Caki2 (cell line): ENCODE measurements around the gene SDCCAG8. TPM values are rescaled to one million over a fixed set of nuclear protein-coding genes. Genes with fewer than 3 reads are reported as not detected.

Experiments
- DNase-seq: peaks from one replicate; pipeline ENCODE4 v3.0.0-alpha.2; 2015; ENCODE audit warnings: low read depth
- in situ Hi-C: cut with HindIII; loops from 2 replicates; pipeline ENCODE4 v1.10.0; 2016; ENCODE audit warnings: low sequenced_read_pairs, low pct_unique_long_range_greater_than_20kb, mixed read lengths
- total RNA-seq: library from RNA; depleted of rRNA; stranded (reverse); fragments of >200 nt; shearing (Covaris generic); gene quantifications from 2 replicates; pipeline ENCODE4 v1.2.3, GENCODE V29; 2014; ENCODE audit warnings: low replicate concordance

Gene SDCCAG8
- total RNA-seq, 1 experiment from 2014 or later, result 14.2 TPM

- DNase-seq, result no peak
- in situ Hi-C loops, result no loop called here
Measured at GRCh38 chr1:243428084-243428483, 172.2 kb downstream of the SDCCAG8 start.

DNA sequence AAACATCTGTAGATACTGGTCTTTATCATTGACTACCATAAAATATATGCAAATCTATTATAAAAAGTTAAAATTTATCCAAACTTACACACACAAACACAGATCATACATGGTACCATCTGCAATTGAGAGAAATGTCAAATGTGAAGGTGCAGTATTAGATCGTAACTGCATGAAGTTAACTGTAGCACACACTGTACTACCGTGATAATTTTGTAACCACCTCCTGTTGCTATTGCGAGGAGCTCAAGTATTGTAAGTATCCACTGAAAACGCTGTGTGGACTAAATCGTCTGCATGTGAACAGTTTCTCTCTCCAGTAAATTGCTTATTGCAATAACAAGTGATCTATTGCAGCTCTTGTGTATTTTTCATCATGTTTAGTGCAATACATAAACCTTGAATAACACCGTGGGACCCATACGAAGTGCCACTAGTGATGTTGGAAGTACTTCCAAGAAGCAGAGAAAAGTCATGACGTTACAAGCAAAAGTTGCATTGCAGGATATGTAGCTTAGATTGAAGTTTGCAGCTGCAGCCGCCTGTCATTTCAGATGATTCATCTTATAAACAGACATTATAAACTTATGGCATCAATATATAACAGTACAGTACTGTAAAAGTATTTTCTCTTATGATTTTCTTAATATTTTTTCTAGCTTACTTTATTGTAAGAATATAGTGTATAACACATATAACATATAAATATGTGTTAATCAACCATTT, 172.9 kb downstream of the SDCCAG8 start:
- DNase-seq, result no peak
- in situ Hi-C loops, result no loop called here

DNA sequence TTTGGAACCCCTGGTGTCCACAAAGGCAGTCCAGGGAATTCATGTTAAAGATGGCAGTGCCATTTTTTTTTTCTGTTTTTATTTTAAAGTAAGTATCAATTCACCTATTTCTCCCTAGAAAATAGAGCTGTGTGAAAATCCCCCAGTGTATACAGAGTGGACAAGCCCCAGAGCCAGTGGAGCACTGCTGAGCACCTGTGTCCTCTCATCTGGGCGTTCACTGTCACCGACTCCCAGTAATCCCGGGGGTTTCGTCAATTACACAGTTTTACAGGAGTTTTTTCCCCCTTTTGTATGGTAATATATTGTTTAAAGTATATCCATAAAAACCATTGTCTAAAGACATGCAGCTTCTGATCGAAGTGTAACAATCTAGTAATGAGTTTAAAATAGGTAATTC, 175.8 kb downstream of the SDCCAG8 start:
- in situ Hi-C loops, result no loop called here

GRCh38 chr1:243432136-243432535, 176.3 kb downstream of the SDCCAG8 start:
- in situ Hi-C loops, result no loop called here

More for the DNA sequence above, 175.8 kb downstream of the SDCCAG8 start:
- no peak for DNase-seq

GRCh38 chr1:243433737-243434370, 178.0 kb downstream of the SDCCAG8 start:
- in situ Hi-C loops, result no loop called here

More at GRCh38 chr1:243432136-243432535, 176.3 kb downstream of the SDCCAG8 start:
- DNase-seq, result no peak

DNA sequence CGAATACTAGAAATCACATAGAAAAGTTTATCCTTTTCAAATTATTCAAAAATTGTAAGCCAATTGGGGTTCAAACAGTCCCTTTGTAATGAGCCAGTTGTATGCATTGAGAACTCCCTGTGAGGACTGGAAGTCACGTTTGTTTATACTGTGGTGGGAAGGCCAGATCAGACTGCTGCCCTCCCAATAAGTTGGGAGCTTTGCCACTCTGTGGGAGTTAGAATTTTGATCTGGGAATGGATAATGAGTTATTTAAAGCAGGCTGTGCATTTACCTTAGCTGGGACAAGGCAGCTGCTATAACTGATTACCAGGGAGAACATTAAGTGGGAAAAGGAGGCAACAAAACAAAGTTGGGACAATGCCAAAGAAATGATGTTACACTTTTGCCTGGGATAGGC, 178.8 kb downstream of the SDCCAG8 start:
- in situ Hi-C loops, result no loop called here
- no peak for DNase-seq

More at GRCh38 chr1:243433737-243434370, 178.0 kb downstream of the SDCCAG8 start:
- no peak for DNase-seq

DNA sequence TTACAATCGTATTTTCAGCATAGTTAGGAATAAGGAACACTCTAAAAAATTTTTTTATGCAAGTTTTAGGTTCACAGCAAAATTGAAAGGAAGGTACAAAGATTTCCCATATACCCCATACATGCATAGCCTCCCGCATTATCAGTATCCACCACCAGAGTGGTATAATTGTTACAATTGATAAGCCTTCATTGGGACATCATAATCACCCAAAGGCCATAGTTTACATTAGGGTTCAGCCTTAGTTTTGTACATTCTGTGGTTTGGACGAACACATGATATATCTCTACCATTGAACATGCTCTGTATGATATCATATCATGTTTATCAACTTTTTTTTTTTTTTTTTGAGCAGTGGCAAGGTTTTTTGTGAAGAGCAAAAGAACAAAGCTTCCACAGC, 180.0 kb downstream of the SDCCAG8 start:
- in situ Hi-C loops, result no loop called here
- no peak for DNase-seq

GRCh38 chr1:243438146-243438545, 182.3 kb downstream of the SDCCAG8 start:
- peak; percentile 1 for DNase-seq
- in situ Hi-C loops, result no loop called here

DNA sequence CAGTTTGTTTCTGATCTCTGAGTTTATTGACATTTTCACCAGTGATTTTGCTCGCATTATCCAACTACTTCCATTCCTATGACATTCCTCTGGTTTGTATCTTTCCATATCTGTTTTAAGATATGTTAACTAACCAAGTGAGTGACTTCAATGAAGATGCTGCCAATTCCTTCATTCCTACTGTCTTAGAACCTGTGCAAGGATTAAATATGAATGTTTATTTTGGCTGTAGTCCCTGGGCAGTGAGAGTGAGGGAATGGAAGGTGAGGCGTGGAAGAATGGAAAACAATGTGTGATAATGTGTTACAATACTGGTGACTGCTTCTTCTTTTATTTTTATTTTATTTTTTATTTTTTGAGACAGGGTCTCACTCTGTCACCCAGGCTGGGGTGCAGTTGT, 183.0 kb downstream of the SDCCAG8 start:
- peak; percentile 53 for DNase-seq
- in situ Hi-C loops, result no loop called here

- in situ Hi-C loops, result no loop called here
- DNase-seq, result no peak
Measured at GRCh38 chr1:243440406-243440805, 184.6 kb downstream of the SDCCAG8 start.

GRCh38 chr1:243441601-243442000, 185.8 kb downstream of the SDCCAG8 start:
- in situ Hi-C loops, result no loop called here
- DNase-seq, result no peak

DNA sequence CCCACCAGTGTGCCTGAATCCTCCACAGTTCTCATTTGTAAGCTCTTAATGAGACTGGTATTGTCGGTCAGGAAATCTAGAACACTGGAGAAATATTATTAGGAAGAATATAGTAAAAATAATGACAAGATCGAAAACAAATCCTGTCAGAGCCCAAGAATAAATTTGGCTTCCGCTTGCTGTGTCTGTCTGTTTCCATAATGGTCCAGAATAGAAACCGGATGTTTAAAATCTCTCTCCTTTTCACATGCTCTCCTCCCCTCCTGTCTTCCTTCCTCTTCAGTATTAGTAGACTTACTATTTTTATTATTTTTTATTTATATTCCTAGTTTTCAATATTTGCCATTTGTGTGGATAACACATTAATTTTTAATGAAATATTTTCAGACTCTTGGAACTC, 187.7 kb downstream of the SDCCAG8 start:
- DNase-seq, result no peak
- in situ Hi-C loops, result no loop called here

DNA sequence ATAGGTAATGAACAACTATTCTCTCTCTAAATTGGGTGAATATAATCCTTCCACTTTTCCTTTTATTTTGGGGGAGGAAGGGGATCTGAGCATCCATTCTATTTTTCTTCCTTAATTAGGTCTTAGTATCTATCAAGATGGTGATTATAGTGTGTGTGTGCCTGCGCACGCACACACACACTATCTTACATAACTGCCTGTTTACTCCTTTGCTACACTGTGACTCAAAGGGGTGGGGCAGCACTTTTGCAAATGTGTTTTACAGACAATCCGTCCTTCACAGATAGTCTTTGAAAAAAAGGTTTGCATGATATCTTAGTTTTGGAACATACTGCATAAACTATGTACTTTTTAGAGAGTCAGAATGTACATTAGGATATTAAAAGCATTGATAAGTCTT, 191.5 kb downstream of the SDCCAG8 start:
- no peak for DNase-seq
- in situ Hi-C loops, result no loop called here

DNA sequence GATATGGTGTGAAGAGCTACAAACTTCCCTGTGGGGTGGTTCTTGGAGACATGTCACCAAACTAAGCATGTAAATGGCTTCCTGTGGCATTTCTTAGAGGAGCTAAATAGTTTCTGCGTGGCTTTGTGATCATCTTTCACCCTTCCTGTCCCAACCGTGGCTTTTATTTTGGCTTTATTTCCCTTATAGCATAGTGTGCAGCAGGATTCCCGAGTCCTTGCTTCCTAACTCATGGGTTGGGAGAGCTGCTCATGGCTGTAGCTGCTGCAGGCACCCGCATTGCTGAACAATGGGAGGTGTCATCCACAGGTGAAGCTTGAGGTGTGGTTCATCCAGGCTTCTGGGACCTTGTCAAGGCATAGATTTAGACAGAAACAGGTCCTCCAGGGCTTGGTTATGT, 192.0 kb downstream of the SDCCAG8 start:
- DNase-seq, result no peak
- in situ Hi-C loops, result no loop called here

- in situ Hi-C loops, result no loop called here
- no peak for DNase-seq
Measured at GRCh38 chr1:243449373-243449772, 193.5 kb downstream of the SDCCAG8 start.

GRCh38 chr1:243452092-243452491, 196.3 kb downstream of the SDCCAG8 start:
- DNase-seq, result no peak
- in situ Hi-C loops, result no loop called here

DNA sequence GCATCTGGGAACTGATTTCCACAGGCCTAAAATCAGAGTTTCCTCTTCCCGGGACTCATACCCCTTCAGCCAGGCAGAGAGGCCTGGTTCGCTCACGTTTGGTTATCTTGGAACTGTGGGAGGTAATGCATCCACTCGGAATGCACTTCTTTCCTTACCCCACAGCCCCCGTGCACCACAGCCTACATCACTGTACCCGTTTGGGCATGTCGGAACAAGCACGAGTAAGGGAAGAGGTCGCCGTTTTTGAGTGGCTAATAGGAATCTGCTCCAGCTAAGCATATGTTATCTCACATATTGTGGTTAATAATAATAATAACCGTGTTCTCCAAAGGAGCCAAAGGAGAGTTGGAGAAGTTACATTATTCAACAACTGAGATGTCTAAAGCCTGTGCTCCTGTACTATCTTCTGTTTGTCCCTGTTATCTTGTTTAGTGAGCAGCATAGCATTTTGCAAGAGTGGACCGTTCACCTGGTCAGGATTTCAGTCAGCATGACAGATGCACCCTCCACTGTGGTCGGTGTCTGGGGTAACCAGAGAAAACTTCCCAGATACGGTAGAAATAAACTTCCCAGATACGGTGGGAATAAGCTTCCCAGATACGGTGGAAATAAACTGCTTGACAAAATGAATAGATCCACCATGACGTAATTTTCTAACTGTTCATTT, 198.6 kb downstream of the SDCCAG8 start:
- no peak for DNase-seq
- in situ Hi-C loops, result no loop called here

DNA sequence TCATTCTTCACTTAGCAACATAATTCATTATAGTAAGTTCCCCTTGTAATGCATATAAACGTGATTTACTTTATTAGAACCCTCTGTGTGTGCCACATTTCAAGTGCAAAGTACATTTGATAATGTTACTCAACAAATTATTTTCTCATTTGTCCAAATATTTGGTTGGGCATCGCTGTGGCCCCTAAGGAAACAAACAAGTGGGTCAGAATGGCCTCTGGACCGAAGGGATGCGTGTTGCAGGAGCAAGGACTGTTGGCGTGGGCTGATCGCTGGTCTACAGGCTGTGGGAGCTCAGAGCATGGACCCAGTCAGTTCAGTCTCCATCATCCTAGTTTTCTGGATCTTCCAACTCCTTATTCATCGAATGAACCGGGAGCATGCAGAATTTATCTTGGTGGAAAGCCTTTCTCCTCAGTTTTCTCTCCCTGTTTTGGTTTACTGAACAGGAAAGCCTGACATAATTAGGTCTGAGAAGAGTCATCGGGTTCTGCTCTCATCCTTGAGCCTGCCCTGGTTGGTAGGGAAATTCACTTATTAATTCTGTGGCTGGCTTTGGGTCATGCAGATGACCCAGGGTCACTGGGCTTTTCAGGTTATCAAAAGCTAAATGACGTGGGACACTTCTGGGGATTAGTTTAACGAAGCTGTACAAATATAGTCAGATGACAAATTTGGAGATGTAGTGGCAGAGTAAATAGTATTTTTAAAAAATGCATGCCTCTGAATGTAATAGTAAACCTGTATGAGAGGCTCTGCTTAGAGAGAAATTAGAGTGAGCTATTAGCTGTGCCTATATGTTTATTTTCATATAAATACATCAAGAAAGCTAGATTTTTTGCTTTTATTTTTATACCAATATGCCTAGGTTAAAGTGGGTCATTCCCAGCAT, 200.2 kb downstream of the SDCCAG8 start:
- in situ Hi-C loops, result no loop called here
- no peak for DNase-seq
